ENCODE data around the gene KCNH2. TPM values are rescaled to one million over a fixed set of nuclear protein-coding genes. Genes with fewer than 3 reads are reported as not detected.

KCNH2 gene
- total RNA-seq, 1 experiment from 2014 or later = 0.80 TPM

DNA sequence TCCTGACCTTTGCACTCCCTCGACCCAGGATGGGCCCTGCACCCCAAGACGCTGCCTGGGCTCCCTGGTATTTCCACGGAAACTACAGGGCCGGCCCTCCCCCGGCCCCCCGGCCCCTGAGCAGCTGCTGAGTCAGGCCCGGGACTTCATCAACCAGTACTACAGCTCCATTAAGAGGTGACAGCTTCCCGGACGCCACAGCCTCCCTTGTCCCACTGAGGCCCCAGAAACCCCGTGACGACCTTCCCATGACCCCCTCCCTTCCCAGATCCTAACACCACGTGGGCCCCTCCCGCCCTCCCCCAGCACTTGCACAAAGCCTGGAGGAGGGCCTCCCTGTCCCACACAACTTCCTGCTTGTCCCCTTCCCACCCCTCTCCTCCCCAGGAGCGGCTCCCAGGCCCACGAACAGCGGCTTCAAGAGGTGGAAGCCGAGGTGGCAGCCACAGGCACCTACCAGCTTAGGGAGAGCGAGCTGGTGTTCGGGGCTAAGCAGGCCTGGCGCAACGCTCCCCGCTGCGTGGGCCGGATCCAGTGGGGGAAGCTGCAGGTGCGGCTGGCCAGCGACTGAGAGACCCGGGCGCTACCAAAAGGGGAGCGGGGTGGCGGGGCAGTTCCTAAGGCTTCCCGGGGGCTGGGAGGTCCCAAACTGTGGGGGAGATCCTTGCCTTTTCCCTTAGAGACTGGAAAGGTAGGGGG is 18.4 kb upstream of the KCNH2 start:
- DNase-seq (ENCODE audit: low read depth) = no peak

DNA sequence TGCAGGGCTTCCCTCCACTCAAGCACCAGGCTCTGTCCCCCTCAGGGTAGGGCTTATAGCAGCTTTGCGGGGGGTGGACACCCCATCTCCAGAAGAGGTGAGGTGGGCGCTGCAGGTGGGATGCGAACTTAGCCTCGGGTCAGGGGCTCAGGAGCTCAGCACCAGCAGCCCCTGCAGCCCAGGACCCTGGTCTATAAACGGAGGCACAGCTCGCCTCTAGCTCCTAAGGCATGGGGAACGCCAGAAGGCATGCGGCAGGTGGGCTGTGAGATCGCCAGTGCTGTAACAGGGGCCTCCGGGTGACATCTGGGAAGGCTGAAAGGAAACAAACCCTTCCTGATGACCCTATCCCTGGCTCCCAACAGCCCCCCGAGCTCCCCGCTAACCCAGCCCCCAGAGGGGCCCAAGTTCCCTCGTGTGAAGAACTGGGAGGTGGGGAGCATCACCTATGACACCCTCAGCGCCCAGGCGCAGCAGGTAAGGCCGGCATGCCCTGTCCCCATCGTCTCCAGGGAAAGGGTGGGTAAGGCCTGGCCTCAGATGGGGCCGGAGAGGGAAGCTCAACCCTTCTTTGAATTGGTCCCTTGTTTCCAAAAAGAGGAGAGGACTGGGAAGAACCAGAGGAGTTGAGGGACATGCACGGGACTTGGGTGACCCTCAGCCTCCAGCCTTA is 16.9 kb upstream of the KCNH2 start:
- DNase-seq (ENCODE audit: low read depth) = no peak

DNA sequence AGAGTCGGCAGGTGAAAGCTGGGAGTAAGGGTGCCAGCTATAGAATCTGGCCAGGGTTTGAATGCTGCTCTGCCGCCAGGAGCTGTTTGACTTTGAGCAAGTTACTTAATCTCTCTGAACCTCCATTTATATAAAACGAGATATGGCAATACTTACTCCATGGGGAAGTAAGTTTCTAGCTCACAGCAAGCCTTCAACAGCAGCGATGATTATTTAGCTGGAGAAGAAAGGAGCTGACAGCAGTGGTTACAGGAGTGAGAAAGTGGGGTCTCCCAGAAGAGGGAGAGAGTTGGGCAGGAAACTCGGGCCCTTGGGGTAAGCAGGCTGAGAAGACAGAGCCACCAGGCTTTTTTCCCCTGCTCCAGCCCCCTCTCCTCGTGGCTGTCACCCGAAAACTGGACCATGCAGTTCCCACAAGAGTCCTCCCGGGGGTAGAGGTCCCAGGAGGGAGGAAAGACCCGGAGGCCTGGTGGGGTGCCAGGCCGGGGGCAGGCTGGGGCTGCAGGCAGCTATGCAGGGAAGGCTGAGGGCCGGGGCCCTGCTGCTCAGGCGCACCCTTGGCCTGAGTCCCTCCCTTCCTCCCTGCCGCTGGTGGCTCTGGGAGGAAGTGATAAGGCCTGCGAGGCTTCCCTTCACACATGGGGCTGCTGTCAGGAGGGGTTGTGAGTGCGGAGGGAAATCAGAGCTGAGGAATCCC is 16.2 kb upstream of the KCNH2 start:
- no peak for DNase-seq (ENCODE audit: low read depth)

DNA sequence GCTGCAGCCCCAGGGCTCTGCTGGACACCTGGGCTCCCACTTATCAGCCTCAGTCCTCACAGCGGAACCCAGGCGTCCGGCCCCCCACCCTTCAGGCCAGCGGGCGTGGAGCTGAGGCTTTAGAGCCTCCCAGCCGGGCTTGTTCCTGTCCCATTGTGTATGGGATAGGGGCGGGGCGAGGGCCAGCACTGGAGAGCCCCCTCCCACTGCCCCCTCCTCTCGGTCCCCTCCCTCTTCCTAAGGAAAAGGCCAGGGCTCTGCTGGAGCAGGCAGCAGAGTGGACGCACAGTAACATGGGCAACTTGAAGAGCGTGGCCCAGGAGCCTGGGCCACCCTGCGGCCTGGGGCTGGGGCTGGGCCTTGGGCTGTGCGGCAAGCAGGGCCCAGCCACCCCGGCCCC is 15.4 kb upstream of the KCNH2 start:
- no peak for DNase-seq (ENCODE audit: low read depth)

DNA sequence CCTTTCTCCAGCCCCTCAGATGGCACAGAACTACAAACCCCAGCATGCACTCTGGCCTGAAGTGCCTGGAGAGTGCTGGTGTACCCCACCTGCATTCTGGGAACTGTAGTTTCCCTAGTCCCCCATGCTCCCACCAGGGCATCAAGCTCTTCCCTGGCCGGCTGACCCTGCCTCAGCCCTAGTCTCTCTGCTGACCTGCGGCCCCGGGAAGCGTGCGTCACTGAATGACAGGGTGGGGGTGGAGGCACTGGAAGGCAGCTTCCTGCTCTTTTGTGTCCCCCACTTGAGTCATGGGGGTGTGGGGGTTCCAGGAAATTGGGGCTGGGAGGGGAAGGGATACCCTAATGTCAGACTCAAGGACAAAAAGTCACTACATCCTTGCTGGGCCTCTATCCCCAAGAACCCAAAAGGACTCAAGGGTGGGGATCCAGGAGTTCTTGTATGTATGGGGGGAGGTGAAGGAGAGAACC is 14.7 kb upstream of the KCNH2 start:
- DNase-seq (ENCODE audit: low read depth) = peak; percentile 64

DNA sequence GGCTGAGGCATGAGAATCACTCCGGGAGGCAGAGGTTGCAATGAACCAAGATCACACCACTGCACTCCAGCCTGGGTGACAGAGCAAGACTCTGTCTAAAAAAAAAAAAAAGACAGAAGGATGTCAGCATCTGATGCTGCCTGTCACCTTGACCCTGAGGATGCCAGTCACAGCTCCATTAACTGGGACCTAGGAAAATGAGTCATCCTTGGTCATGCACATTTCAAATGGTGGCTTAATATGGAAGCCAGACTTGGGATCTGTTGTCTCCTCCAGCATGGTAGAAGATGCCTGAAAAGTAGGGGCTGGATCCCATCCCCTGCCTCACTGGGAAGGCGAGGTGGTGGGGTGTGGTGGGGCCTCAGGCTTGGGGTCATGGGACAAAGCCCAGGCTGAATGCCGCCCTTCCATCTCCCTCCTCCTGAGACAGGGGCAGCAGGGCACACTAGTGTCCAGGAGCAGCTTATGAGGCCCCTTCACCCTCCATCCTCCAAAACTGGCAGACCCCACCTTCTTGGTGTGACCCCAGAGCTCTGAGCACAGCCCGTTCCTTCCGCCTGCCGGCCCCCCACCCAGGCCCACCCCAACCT is 14.0 kb upstream of the KCNH2 start:
- DNase-seq (ENCODE audit: low read depth) = no peak

DNA sequence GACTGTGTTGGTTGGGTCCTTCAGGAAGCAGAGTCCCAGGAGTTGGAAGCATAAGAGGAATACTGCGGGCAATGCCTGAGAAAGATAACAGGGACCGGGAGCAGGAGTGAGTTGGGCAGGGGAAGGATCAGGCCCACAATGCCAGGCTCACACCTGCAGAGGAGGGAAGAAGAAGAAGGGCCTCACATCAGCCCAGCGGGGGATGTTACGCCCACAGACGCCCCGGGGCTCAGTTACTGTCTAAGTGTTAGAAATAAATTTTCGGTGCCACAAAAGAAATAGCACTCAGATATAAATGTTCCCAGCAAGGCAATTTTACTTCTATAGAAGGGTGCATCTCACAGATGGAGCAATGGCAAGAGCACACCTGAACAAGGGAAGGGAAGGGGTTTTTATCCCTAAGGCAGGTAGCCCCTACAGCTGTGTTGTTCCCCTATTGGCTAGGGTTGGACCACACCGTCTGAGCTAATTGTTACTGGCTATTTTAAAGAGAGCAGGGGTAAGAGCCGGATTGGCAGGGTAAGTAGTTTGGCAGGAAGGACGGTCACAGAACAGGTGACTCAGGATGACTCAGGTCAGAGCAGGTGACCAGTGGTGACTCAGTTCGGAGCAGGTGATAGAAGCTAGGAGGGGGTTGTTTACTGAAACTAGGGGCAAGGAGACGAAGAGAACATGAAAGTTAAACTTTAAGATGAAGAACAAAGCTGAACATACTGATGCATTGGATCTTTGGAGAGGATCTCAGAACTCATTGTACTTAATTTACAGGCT is 12.5 kb upstream of the KCNH2 start, which contains the start of gene NOS3:
Gene NOS3 (plus strand): TSS at position 602 of the 771 bp plus-strand sequence. CDS start 2,787 bp downstream, outside the sequence.
- DNase-seq (ENCODE audit: low read depth) = no peak

DNA sequence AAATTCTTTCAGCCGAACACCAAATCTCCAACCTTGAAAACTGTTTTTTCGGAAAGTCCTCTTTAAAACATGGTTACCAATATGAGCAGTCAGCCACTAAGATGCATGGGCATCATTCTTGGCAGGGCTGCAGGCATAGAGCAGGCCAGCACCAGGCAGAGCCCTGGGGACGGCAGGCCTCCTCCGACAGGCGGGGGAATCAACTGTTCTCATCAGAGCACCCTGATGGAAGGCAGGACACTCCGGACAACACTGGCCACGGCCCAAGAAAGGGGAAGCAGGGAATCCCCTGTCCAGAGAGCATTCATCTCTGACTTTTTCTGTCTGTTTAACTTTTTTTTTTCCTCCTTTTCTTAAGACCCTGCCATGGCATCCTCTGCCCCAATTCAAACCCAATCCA is 11.3 kb upstream of the KCNH2 start:
- no peak for DNase-seq (ENCODE audit: low read depth)

DNA sequence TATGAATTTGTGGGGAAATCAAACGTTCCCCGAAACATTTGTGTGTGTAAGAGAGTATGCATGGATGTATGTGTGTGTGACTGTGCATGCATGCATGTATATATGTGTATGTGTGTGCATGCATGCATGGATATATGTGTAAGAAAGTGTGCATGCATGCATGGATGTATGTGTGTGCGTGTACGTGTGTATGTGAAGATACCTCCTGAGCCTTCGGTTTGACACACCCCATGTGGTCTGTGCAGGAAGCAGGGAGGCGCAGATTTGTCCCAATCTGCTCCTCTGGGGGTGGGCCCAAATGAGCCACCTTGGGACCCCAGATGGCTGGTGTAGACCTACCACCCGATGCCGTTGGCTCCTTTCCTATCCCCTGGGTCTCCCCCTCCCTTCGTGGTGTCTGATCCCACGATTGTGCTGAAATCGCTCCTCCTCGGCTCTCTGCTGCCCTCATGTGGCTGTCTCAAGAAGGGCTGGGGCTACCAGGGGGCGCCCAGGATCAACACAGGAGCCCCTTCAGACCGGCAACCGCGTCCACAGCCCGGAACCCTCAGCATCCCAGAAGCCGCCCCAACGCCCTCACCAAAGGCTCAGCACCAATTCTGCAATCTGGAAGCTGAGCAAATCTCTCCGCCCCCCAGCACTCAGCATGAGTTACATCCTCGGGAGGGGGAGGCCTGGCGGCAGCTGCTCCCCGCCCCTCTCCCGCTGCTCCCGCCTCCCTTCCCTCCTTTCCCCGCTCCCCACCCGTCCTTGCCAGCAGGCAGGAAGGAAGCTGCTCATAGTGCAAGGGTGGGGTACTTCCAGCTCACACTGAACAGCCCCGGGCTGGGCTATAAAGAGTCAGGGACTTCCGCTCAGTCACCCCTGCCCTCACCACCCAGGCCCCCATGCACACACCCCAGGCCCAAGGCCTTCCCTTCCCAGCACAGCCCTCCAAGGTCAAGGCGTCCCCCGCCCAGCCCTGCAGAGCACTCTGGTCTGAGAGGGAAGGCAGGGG is 10.4 kb upstream of the KCNH2 start:
- DNase-seq (ENCODE audit: low read depth) = peak; percentile 71

DNA sequence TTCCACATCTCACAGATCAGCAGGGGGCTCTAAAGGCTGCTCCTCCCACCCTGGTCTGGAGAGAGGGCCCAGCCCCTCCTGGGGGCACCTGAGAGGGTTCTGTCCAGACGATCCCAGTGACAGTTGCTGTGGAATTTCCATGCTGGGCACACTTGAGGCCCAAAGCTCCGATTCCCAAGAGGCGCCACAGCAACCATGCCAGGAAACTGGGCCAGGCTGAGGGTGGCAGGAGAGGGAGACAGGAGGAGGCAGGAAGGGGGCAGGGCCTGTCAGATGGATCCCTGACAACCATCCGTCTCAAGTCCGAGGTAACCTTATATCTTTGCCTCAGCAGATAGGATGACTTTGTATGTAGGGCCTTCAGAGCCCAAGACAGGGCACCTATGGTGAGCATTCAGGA is 8.4 kb upstream of the KCNH2 start:
- DNase-seq (ENCODE audit: low read depth) = no peak

DNA sequence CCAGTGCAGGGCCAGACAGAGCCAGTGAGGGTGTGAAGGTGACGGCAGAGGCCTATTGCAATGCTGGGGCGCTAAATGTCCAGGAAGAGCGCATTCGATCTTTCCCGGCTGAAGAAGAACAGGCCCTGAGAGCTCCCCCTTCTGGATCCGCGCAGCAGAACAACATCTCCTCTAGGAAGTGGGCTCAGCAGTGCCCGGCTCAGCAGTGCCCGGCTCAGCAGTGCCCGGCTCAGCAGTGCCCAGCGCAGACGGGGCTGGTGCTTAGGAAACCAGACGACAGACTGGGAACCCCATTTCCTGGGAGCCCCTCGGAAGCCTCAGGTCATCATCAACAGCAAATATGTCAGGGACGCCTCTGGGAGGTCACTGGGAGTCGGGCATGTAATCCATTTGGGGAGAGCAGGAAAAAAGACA is 8.0 kb upstream of the KCNH2 start:
- peak; percentile 79 for DNase-seq (ENCODE audit: low read depth)

DNA sequence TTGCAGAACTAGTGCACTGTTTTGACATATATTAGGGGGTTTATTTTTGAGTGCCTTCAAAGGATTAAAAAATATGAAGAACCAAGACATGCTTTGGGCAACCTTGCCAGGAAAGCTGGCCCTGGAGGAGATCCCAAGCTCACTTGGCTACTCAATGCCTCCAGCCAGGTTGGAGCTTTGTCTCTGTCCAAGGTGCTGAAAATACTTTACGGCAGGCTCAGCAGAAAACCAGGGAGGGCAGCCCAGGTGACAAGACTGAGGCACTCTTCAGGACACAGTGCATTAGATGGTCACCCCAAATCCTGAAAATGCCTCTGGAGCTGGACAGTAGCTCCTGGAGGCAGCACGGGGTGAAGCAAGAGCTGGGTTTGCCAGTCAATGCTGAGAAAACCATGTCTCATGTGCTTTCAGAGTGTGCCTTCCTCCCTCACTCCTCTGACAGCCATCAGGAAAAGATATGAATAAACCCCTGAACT is 5.8 kb upstream of the KCNH2 start:
- DNase-seq (ENCODE audit: low read depth) = peak; percentile 59

DNA sequence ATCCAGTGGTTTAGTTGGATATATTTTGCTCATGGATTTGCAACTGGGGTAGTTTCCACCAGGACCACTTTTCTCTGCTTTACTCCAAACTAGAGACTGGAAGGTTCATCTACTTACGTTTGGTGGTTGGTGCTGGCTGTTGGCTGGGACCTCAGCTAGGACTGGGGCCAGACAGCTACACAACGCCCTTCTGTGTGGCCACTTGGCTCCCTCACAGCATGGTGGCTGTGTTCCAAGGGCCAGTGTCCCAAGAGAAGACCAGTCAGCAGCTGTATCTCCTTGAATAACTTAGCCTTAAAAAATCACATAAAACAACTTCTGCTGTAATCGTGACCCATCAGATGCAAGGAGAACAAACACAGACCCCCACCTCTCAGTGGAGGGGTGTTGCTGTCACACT is 4.2 kb upstream of the KCNH2 start:
- DNase-seq (ENCODE audit: low read depth) = no peak

DNA sequence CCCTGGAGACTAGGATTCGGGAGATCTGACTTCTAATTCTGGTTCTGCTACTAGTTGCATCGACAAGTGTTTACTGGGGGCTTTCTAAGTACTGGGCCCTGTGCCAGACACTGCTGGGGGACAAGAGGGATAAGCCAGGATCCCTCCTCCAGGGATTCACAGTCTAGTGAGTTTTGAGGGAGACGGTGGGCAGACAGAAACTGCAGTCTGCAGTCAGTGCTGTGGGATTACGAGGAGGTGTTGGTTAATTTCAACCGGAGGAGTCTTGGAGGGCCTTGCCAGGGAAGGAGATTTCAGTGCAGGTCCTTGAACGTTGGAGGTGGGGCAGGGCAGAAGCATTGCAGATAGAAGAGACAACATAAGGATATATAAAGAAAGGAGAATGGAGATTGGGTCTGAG is 3.5 kb upstream of the KCNH2 start:
- no peak for DNase-seq (ENCODE audit: low read depth)

DNA sequence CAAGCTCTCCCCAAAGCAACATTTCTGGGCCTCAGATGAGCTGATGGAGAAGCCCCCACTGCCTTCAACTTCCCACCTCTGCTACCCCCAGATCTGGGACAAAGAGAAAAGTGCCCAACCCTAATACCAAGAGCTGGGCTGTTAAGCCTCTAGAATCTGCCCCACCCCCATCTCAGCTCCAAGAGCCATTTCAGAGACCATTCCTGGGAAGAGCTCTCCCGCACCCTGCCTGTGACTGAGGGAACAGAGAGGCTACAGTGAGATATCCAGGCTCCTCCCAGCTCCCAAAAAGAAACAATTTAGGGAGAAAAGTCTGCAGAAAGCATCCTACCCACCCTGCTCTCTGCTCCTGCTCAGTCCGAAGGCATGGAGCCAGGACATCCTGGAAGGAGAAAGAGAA is 2.5 kb upstream of the KCNH2 start:
- no peak for DNase-seq (ENCODE audit: low read depth)

DNA sequence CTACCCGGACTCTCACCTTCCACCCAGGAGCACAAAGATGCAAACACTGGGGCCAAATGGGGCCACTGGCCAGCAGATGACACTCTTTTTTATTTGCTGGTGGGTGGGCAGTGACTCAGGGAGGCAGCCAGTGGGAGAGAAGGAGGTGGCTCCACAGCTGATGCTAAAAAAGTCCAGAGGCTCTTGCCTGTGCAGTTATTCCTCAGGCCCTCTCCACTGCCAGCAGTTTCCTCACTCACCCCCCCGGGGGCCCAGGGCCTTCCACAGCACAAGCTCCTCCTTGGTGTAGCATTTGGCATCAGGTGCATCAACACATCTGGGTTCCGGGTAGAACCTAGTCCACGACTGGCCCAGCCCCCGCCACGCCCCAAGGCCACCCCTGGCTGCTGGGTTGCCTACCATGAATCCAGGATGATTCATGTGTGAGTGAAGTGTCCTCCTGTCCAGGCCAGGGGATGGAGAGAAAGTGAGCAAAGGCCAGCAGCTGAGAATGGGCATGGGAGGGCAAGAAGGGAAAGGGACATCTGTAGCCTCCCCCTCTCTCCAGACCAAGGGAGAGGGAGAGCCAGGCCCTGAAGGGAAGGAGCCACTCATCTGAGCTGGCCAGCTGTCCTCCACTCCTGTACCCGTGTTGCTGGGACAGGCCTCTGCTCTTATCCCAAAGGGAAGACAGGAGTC is 1.7 kb upstream of the KCNH2 start:
- DNase-seq (ENCODE audit: low read depth) = no peak

DNA sequence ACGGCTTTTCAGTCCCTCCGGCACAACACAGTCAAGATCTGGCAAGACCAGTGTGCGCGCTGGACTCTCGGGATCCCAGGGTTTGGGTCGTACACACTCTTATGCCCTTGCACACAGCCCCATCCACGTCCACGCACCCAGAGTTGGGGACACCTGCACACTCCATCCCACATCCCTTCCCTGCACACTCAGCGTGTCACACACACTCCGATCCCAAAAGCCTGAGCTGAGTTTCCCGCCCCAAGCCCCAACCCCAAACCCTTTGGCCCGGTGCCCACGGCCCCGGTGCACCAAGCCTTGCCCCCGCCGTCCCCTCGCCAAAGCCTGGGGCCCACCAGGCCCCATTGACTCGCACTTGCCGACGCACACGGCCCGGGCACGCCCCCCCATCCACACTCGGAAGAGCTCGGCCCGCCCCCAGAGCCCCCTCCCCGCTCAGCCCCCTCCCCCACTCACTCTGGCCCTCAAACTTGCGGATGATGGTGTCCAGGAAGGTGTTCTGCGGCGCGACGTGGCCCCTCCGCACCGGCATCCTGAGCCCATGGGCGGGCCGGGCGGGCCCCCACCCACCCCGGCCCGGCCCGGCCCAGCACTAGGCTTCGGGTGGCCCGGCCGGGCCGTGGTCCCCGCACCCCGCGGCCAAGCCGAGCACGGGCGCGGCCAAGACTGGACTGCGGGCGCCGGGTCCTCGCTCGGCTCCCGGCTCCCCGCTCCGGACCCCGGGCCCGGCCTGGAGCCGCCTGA is 567 bp downstream of the KCNH2 start:
- no peak for DNase-seq (ENCODE audit: low read depth)

DNA sequence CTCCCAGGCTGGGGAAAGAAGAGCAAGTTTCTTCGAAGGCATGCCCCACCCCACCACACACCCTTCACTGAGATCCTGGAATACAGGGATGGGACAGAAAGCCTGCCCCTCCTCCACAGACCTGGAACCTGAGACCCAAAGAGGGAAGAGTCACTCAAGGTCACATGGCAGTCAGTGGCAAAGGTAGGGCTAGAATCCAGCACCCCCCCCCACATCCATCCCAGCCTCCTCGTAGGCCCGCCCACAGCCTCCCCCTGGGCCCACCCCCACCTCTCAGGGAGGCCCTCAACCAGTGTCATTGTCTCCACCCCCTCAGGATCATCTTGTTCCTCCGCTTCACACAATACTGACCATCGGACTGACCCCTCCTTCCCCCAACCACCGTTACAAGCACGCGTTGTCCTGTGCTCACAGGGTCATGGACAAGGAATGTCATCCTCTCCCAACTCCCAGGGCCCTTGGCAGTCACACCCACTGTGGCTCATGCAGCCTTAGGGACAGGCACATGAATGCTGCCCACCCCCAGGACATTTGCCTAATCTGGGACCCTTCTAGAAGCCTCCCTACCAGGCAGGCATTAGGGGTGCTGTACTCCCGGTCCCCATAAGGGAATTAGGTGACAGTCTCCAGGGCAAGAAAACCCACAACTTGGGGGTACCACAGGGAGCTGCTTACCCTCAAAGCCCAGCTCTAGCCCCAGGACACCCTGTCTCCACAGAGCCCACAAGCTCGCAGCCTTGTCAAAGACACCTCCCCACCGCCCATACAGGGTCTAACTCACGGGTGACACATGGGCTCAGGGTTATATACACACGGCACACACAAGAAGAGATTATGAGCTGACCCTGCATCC is 1.4 kb downstream of the KCNH2 start:
- DNase-seq (ENCODE audit: low read depth) = no peak
